Activated gamma-delta T cell treated with Interleukin-2 at 50 U/mL for 16 hours (primary cell): ENCODE data around the gene LGALS13.

ENCODE experiments used
- DNase-seq: peaks from one replicate; pipeline ENCODE4 v3.0.0-alpha.2; 2020

Gene LGALS13, protein sequence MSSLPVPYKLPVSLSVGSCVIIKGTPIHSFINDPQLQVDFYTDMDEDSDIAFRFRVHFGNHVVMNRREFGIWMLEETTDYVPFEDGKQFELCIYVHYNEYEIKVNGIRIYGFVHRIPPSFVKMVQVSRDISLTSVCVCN

DNA sequence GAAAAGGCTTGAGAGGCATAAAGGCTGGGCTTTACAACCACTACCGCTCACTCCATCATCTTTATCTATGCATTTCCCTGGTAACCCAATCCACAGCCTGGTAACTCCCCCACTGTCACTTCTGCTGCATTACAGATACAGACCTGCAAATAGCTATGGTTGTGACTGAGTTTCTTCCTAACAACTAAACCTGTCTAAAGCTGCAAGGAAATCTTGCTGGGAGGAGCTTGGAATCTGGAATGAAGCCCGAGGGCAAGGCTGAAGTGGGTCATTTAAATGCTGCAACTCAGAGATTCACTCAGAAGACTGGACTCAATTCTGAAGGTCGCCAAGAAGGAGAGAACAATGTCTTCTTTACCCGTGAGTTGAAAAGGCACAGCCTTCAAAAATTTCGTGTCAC lies at the start of gene LGALS13:
LGALS13 (plus strand) TSS at position 301 of the 400 bp plus-strand sequence; CDS start at position 346, 45 bp downstream.
- DNase-seq, result no peak

DNA sequence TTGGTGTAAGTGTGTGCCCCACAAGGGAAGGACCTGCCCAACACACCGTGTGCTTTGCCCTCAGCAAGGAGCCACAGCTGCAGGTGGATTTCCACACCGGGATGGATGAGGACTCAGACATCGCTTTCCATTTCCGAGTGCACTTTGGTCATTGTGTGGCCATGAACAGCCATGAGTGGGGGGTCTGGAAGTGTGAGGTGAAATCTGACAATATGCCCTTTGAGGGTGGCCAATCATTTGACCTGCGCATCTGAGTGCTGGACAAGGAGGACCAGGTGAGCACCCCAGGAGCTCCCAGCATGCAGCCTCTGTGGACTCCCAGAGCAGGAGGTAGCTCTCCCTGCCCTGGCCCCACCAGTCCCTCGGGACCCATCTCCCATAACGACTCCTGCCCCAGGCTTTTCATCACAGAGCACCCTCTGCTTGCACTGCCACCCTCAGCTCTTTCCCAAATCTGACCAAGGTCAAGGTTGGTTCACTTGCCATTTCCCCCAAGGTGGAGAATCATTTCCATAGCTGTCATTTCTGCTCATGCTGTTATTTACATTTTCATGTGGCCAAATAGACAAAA lies 49.2 kb upstream of the LGALS13 start:
- no peak for DNase-seq

DNA sequence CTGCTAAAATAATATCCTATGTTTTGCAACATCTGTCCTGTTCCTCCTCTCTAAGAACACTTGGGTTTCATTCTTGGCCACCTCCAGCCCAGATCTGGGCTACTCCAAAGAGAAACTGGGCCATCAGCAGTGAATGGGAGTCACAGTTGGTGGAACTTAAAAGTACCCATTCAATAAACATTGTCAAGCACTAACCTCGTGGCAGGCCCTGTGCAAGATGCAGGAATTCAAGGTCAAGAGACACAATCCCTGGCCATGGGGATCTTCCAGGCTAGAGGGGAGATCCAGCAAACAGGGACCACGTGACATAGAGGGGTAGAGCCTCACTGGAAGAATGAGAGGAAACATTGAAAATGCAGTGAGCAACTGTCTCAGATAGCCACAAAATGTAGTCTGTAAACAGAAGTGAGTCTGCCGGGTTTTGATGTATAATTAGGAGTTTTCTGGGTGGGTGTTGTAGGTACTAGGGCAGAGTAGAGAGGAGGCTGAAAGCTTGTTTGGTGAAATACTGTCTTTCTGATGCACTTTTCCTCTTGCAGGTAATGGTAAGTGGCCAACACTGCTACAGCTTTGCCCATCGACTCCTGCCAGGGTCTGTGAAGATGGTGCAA lies 47.5 kb upstream of the LGALS13 start:
- no peak for DNase-seq

DNA sequence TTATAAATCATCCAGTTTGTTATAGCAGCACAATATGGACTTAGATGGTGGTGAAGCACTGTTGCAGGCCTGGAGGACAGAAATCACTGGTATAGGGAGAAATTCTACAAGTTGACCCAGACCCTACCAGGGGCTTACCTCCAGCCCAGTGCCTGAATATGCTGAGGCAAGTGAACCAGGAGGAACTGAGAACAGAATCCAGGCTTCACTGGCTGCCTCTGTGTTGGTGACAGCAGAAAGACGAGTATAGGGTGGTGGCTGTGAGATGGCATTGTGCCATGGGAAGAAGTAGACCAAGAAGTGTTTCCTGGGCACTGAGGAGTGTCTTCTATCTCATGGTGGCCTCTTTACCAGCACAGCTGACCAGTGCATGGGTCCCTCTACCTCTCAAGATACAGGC lies 46.4 kb upstream of the LGALS13 start:
- DNase-seq, result no peak

DNA sequence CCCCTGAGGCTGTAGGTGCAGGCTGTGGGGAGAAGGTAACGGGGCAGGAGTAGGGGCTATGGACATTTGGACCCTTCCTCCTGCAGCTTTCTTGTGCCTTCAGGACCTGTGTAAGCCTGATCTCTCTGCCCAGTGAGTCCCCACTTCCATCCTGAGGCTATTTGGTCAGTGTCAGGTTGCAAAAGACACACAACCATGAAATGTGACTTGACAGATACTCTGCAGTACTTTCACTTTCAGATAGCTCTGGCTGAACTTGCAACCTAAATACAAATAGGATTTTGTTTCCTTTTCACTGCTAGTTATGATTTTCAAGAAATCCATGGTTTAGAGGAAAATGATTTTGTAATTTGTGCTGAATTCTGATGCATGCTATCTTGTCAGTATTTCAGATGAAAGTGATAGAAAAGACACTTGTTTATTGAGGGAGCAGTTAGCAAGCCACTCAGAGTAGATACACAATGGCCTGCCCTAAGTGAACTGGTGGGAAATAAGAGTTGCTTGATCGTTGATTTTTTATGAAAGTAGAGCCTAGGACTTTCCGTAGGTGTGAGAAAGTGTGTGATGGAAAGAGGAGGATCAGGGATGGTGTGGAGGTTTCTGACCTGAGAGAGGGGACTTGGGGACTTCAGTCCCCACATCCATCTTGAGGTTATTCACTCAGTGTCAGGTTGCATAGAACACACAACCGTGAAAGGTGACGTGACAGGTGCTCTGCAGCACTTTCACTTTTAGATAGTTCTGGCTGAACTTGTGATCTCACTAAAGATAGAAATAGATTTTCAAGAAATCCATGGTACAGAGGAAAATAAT lies 44.3 kb upstream of the LGALS13 start:
- no peak for DNase-seq

DNA sequence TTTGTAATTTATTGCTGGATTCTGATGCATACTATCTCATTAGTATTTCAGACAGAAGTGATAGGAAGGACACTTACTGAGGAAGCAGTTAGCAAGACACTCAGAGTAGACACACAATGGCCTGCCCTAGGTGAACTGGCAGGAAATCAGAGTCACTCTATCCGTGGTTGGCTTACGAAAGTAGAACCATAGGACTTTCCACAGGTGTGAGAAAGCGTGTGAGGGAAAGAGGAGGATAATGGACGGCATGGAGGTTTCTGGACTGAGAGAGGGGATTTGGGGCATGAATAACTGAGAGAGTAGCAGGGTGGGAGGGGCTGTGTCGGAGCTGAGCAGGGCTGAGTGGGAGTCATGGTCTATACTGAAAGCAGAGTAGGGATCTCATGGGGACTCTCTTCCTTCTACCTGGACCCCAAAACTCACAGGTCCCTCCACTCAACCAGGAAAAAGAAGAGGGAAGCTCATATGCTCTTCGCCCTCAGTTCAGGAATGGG lies 43.7 kb upstream of the LGALS13 start:
- no peak for DNase-seq

DNA sequence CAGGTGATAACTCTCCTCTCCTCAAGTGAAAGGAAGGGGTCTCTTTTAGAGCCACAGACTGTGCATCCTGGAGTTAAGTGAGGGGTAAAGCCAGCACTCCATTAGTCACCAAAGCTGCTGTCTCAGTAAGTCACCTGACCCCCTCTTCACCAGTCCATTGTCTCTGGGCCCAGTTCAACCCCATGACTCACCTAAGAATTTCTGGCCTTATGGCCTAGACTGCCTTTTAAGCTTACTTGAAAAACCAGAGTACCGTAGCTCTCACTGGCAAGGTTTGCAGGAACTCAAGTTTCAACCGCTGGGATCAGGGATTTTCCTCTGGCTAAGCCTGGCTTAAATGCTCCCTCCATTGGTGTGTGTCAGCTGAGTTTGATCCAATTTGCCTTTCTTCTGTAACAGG lies 38.9 kb upstream of the LGALS13 start:
- DNase-seq, result no peak

DNA sequence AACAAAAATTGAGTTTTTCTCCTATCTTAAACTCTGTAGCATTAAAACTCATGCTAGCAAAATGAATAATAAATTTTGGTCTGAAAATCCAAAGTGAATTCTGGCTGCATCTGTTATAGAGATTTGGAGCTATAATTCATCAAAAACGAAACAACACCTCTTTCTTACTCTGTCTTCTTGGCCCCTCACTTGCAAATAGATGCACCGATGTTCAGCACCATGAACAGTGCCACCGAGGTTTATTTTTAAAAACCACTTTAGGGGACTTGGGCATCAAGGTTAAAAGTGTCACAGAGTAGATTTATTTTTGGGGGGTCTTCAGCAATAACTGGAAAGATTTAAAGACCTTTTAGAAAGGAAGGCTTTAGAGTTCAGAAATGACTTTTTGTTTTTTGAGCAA lies 36.3 kb upstream of the LGALS13 start:
- DNase-seq, result no peak

DNA sequence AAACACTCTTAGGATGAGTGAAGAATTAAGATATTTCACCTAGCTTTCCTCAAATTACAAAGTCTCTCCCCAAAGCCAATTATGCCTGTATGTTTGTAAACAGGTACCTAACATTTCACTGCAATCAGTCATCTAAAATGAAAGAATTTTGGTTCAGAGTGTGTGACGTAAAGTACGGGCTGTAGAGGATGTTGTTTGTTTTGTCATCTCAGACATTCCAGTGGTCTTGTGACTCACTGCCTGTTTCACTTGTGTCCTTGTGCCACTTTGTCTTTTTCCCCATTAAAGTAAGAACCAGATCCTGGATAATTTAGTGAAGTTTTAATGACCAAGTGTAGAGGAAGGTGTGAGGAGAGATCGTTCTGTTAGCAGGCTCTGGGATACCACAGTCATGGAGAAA lies 33.7 kb upstream of the LGALS13 start:
- DNase-seq, result no peak

DNA sequence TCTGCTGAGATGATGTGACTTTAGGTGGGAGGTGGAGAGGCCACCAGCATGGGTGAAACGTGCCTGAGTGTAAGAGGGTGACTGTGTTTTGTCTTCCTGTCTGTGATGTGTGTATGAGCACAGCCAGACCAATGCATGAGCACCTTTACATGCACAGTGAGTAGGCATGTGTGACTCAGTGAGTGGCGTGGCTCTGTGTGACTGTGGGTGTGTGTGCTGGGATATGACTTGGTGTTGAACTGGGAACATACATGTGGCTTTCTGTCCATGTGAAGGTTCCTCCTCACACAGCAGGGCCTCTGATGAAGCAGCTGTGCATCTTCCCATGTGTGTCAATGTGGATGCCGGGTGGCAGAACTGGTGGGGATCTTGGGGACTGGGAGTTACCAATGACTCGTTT lies 19.9 kb upstream of the LGALS13 start:
- no peak for DNase-seq

DNA sequence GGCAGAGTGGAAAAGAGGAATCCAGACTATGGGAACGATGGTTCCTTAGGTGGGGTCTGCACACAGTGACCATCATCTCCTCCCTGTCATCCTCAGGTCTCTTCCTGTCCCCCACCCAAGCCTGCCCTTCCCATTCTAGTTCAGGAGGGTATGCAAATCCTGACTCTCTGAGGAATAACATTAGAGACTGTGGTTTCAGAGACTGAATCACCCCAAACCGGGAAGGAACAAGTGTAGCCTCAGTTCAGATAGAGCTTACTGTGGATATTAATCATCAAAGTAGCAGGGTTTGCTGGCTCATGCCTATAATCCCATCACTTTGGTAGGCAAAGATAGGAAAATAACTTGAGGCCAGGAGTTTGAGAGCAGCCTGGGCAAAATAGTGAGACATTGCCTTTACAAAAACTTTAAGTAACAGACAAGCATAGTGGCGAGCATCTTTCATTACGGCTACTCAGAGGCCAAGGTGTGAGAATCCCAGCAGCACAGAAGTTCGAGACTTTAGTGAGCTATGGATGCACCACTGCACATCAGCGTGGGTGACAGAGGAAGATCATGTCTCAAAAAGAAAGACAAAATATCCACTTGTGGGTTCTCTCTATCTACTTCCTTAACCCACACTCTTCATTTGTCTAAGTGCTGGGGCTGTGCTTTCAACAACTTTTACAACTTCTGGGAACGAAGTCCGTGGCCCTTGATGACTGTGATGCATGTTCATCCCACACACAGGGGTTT lies 19.3 kb upstream of the LGALS13 start:
- no peak for DNase-seq

DNA sequence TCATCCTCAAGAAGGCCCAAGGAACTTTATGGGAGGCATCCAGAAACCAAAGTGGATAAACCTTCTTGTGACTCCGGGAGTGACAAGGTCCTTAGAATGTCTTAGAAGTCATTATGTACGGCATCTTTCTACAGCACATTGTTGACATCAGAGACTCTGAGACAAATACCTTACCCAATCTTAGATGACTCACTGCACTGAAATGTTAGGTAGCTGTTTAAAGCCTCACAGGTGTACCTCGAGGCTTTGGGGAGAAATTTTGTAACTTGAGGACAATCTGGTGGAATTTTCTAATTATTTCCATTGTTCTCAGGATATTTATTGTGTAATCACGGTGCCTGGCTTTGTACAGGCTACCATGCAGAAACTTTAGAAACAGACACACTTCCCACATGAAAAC lies 14.8 kb upstream of the LGALS13 start:
- DNase-seq, result no peak

DNA sequence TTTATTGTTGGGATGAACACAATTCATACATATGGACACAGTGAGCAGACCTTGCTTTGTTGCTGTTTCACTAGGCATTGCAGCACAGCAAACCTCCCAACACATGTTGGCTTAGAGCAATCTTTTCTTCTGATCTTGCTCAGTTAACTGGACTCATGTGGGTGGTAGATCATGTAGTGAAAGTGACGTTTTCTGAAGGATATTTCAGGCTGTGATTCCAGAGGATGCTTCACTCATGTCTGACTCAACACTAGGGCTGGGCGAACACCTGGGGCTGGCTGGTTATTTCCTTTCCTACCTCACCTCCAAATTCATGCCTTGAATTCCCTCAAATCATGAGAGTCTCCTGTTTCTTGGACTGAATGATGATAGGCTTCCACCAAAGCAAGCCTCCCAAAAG lies 14.3 kb upstream of the LGALS13 start:
- no peak for DNase-seq

DNA sequence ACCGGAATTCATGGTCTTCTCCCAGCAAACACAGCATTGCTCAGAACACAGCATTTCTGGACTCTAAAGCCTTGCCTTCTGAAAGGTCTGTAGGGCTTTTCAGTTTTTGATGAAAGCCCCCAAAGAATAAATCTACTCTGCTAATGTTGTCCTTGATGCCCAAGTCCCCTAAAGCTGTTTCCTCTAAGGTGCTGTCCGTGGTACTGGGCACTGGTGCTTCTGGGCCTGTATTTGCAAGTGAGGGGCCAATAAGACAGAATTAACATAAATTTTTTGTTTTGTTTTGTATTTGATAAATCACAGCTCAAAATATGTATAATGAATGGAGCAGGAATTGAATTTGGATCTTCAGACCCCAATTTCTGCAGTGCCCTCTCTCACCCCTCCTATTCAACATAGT lies 12.1 kb upstream of the LGALS13 start:
- DNase-seq, result no peak

DNA sequence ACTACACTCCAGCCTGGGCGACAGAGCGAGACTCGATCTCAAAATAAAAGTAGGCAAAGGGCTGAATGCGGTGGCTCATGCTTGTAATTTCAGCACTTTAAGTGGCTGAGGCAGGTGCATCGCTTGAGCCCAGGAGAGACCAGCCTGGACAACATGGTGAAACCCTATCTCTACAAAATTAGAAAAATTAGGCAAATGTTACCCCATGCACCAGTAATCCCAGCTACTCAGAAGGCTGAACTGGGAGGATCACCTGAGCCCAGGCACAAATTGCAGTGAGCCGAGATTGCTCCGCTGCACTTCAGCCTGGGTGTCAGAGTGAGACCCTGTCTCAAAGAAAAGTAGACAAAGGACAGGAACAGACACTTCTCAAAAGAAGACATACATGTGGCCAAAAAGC lies 9.9 kb upstream of the LGALS13 start:
- DNase-seq, result no peak

DNA sequence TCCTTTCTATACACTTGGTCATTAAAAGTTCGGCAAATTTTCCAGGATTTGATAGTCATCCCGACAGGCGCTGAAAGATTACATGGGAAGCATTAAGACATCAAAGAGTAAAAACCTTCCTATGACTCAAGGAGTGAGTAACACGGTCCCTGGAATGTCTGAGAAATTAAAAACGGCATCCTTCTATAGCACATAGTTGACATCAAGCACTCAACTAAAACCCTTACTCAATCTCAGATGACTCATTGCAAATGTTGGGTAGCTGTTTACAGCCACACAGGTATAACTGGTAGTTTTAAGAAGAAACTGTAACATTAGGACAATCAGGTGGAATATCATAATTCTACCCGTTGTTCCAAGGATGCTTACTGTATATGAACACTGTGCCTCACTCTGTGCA lies 6.4 kb upstream of the LGALS13 start:
- no peak for DNase-seq

DNA sequence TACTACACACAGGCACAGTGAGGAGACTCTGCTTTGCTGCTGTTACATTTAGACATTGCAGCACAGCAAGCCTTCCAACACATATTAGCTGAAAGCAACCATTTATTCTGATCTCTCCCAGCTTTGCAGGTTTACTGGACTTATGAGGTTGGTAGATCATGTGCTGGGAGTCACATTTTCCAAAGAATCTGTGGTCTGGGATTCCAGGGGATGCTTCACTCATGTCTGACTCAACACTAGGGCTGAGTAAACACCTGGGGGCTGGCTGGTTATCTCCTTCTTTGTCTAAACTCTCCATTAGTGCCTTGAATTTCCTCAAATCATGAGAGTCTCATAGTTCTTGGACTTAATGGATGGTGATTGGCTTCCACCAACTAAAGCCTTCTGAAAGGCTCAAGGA lies 5.4 kb upstream of the LGALS13 start:
- DNase-seq, result no peak

DNA sequence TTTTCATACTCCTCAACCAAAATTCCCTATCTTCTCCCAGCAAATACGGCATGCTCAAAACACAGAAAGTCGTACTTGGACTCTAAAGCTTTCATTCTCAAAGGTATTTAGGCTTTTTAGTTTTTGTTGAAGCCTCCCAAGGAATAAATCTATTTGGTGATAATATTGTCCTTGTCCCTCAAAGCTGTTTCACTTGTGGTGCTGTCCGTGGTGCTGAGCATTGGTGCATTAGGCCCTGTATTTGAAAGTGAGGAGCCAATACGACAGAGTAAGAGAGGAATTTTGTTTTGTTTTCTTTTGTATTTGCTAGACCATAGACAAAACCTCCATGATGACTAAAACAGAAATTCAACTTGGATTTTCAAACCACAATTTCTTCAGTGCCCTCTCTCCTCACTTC lies 3.2 kb upstream of the LGALS13 start:
- DNase-seq, result no peak

DNA sequence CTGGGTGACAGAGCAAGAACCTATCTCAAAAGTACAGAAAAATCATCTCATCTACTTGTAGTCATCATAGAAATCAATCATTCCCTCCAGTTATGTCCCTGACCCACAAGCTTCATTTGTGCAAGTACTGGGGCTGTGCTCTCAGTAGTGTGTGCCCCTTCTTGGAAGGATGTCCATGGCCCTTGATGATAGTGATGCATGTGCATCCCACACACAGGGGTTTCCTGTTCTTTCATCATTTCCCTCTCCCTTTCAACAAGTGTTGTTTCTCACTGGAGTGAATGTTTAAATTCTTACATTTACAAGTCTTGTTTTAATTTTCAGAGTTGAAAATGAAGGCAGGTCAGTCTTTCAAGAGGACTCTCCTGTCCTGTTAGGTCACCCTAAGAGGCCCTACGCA lies 1.5 kb downstream of the LGALS13 start:
- DNase-seq, result no peak

DNA sequence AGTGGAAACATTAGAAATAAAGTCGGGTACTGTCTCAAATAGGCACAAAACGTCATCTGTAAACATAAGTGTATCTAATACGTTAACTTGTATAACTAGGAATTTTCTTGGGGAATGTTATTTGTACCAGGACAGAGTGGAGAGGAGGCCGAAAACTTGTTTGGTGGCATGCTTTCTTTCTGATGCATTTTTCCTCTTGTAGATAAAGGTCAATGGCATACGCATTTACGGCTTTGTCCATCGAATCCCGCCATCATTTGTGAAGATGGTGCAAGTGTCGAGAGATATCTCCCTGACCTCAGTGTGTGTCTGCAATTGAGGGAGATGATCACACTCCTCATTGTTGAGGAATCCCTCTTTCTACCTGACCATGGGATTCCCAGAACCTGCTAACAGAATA lies 4.7 kb downstream of the LGALS13 start:
- no peak for DNase-seq

DNA sequence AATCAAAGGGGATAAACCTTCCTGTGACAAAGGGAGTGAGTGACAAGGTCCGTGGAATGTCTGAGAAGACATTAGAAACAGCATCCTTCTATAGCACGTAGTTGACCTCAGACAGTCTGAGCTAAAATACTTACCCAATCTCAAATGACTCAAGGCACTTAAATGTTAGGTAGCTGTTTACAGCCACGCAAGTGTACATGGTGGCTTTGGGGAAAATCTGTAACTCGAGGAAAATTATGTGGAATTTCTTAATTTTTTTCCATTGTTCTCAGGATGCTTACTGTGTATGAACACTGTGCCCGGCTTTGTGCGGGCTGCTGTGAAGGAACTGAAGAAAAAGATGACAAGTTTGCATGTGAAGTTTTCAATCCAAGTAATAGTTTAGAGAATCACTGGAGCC lies 5.2 kb downstream of the LGALS13 start:
- no peak for DNase-seq

DNA sequence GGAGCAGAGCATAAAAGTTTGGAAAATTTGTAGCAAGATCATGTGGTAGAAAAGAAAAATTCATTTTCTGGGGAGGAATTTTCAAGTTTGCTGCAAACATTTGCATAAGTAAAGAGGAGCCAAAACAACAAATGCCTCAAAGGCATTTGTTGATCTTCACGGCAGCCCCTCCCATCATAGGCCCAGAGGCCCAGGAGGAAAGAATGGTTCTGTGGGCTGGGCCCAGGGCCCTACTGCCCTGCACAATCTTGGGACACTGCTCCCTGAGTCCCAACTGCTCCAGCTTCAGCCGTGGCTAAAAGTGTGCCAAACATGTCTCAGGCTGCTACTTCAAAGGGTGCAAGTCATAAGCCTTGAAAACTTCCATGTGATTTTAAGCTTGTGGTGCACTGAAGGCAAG lies 11.3 kb downstream of the LGALS13 start:
- no peak for DNase-seq

DNA sequence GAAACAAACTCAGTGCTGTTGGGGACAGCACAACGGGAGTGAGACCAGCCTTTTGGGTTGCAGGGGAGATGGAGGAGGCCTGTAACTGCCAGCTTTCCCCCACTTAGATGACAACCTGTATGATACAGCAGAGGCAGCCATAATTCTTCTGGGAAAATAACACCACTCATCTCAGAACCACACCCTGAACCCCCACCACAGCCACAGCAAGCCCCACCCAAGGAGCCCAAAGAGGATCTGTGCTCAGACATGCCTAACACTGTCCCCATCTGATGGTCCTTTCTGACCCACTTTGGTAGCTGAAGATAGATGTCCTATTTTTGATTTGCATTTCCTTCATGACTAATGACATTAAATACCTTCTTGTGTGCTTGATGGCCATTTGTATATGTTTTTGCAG lies 15.4 kb downstream of the LGALS13 start:
- DNase-seq, result no peak
